Endodermal cell (in vitro differentiated cells): ENCODE results near the gene NOVA1. TPM values are rescaled to one million over a fixed set of nuclear protein-coding genes. Genes with fewer than 3 reads are reported as not detected.

ENCODE experiments used
- DNase-seq: peaks from one replicate; pipeline ENCODE4 v3.0.0-alpha.2; 2017
- H3K27ac ChIP-seq: 2 replicates; pipeline ENCODE4 v1.5.1; 2013; ENCODE audit warnings: mild to moderate bottlenecking, low read depth, low read length, moderate library complexity
- H3K27me3 ChIP-seq: 2 replicates; pipeline ENCODE4 v1.6.1; 2013; ENCODE audit warnings: mild to moderate bottlenecking, low read length, moderate library complexity; ENCODE audit not compliant: insufficient read depth, control insufficient read depth, poor library complexity, severe bottlenecking
- H3K36me3 ChIP-seq: 2 replicates; pipeline ENCODE4 v1.7.0; 2013; ENCODE audit warnings: mild to moderate bottlenecking, low read length, moderate library complexity; ENCODE audit not compliant: control insufficient read depth, insufficient read depth
- H3K4me1 ChIP-seq: one replicate; pipeline ENCODE4 v1.7.0; 2013; ENCODE audit warnings: low read length; ENCODE audit not compliant: control insufficient read depth, insufficient read depth
- H3K4me3 ChIP-seq: 2 replicates; pipeline ENCODE4 v1.5.1; 2013; ENCODE audit warnings: mild to moderate bottlenecking, low read length, moderate library complexity
- H3K9ac ChIP-seq: 2 replicates; pipeline ENCODE4 v1.6.1; 2013; ENCODE audit warnings: mild to moderate bottlenecking, low read length, moderate library complexity; ENCODE audit not compliant: poor library complexity, severe bottlenecking; ENCODE audit errors: extremely low read depth
- H3K9me3 ChIP-seq: 2 replicates; pipeline ENCODE4 v1.6.1; 2013; ENCODE audit warnings: mild to moderate bottlenecking, low read length, moderate library complexity; ENCODE audit not compliant: control insufficient read depth
- H3K27ac Mint-ChIP-seq: 2 replicates; pipeline ENCODE4 v1.8.0; 2020; ENCODE audit warnings: mixed read lengths
- H3K27me3 Mint-ChIP-seq: 2 replicates; pipeline ENCODE4 v1.8.0; 2021; ENCODE audit warnings: mild to moderate bottlenecking, mixed read lengths; ENCODE audit not compliant: insufficient read depth
- H3K36me3 Mint-ChIP-seq: 2 replicates; pipeline ENCODE4 v1.8.0; 2020; ENCODE audit warnings: low read depth, mixed read lengths
- H3K4me1 Mint-ChIP-seq: 2 replicates; pipeline ENCODE4 v1.8.0; 2020; ENCODE audit warnings: mixed read lengths
- H3K4me3 Mint-ChIP-seq: 2 replicates; pipeline ENCODE4 v1.8.0; 2020; ENCODE audit warnings: mild to moderate bottlenecking, moderate library complexity, mixed read lengths
- H3K9me3 Mint-ChIP-seq: 2 replicates; pipeline ENCODE4 v1.8.0; 2020; ENCODE audit warnings: mild to moderate bottlenecking, mixed read lengths
- WGBS, 2 experiments: methylation state at CpG; one replicate each; pipeline versions ENCODE4 v1.1.5 to v1.1.7; 2013; ENCODE audit warnings: missing lambda C conversion rate in 2 of 2, mixed read lengths in 1 of 2; ENCODE audit not compliant: insufficient coverage in 1 of 2, insufficient read length in 1 of 2; 5-methylcytosine and 5-hydroxymethylcytosine counted together
- total RNA-seq, 2 donors: library from RNA; stranded (reverse); fragmentation: NEBNext Ultra II Directional in 1 of 2; extraction: Animal tissue kit (Norgen Biotek cat#: 25700) in 1 of 2; gene quantifications; 2 replicates in 1 of 2; 3 replicates in 1 of 2; pipeline ENCODE4 v1.2.1, GENCODE V29; 2021
- TF ChIP-seq, protein P1 (sequence below): fragments of 200-600 bp; sonication (generic); conservative IDR thresholded peaks from 2 replicates; pipeline ENCODE4 v1.5.0; 2021; ENCODE audit warnings: antibody characterized with exemption, mild to moderate bottlenecking

NOVA1 gene
- total RNA-seq, 2 donors from 2014 or later, result 25.4 to 25.5 TPM

DNA sequence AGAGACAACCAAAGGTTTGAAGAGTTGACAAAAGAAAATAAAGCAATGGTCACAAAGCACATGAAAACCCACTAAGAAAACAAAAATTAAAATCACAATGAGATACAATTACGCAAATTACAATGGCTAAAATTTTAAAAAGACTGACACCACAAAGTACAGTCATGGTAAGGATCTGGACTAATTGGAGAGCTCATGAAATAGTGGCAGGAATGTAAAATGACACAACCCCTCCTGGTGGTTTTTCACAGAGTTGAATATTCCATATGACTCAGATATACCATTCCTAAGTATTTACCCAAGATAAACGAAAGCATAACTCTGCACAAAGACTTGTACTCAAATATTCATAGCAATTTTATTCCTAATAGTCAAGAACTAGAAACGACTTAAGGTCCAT lies 65.9 kb downstream of the NOVA1 start:
- WGBS, 2 experiments, result 88% methylated on average over 3 of the region's 3 CpGs; no CpG with 5 or more reads in 1 of the 2 experiments
- no peak for DNase-seq
- Histone ChIP-seq H3K9me3 (no peaks in the 10 kb centered on the region), H3K27me3 (no peaks in the 10 kb centered on the region), H3K9ac (no peak overlapping the region), H3K4me3 (no peak overlapping the region), H3K36me3 (no peaks in the 10 kb centered on the region), H3K27ac (no peak overlapping the region), H3K4me1 (no peaks in the 10 kb centered on the region)
- Mint-ChIP-seq H3K27ac (peak overlapping the region; percentile 39), H3K4me3 (no peak overlapping the region), H3K9me3 (no peaks in the 10 kb centered on the region), H3K36me3 (peaks cover 22% of the 10 kb centered on the region), H3K27me3 (no peaks in the 10 kb centered on the region), H3K4me1 (no peaks in the 10 kb centered on the region)
- TF ChIP-seq, protein P1, sequence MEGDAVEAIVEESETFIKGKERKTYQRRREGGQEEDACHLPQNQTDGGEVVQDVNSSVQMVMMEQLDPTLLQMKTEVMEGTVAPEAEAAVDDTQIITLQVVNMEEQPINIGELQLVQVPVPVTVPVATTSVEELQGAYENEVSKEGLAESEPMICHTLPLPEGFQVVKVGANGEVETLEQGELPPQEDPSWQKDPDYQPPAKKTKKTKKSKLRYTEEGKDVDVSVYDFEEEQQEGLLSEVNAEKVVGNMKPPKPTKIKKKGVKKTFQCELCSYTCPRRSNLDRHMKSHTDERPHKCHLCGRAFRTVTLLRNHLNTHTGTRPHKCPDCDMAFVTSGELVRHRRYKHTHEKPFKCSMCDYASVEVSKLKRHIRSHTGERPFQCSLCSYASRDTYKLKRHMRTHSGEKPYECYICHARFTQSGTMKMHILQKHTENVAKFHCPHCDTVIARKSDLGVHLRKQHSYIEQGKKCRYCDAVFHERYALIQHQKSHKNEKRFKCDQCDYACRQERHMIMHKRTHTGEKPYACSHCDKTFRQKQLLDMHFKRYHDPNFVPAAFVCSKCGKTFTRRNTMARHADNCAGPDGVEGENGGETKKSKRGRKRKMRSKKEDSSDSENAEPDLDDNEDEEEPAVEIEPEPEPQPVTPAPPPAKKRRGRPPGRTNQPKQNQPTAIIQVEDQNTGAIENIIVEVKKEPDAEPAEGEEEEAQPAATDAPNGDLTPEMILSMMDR, result peak; percentile 53

DNA sequence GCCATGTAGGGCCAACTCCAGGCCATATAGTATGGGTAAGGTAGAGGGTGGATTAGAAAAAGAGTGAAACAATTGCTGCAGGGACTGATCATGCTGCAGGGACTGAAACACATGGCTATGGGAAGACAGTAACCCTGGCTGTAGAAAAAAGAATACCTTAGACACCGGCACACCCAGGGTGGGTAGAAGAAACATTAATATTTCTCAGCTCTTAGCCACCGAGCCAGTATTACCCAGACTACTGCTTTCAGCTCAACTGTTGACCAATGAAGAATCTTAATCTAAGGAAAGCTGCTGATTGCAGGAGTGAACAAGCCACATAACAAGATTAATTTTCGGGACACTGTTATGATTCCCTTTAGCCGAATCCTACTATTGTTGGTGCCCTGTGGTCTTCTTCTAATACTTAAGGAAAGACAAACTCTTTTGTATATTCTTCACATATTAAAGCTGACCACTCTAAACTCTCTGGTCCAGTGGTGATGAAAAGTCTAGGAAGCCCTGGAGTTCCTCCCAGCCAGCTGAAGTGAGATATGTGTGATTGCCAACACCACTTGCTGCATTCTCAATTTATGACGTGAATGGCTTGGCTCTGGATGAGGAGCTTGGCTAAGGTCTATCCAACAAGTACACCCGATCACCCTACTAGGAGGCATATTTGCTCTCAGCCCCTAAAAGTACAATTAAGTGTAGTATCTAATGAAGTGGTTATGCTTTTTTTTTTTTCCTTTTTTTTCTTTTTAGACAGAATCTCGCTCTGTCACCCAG lies 69.2 kb downstream of the NOVA1 start:
- no peak overlapping the region for H3K4me3 ChIP-seq
- Mint-ChIP-seq H3K4me3 (no peak overlapping the region), H3K4me1 (no peaks in the 10 kb centered on the region), H3K9me3 (no peaks in the 10 kb centered on the region), H3K27me3 (no peaks in the 10 kb centered on the region), H3K27ac (no peak overlapping the region), H3K36me3 (peaks cover 22% of the 10 kb centered on the region)
- TF ChIP-seq, protein P1, result no peak
- no peaks in the 10 kb centered on the region for H3K9me3 ChIP-seq
- no peak overlapping the region for H3K27ac ChIP-seq
- WGBS, 2 experiments, result 94 to 100% methylated on average over 2 to 7 of the region's 7 CpGs
- no peaks in the 10 kb centered on the region for H3K4me1 ChIP-seq
- no peaks in the 10 kb centered on the region for H3K27me3 ChIP-seq
- H3K36me3 ChIP-seq, result no peaks in the 10 kb centered on the region
- DNase-seq, result no peak
- H3K9ac ChIP-seq, result no peak overlapping the region

DNA sequence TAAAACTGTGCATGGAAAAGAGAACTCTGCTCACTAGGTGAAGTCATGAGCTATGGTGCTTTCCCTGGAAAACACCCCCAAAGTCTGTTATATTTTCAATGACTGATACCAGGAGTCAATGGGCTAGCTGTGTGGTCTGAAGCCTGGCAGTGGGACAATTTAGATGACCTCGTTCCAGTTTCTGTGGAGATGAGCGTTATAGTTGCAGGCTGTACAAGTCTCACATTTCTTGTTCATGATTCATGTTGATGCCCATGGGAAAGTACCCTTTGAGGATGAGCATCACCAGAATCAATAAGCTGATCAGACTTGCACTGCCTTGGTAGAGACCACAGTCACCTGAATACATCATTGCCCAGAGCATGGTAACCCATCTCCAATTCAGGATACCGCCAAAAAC lies 70.7 kb downstream of the NOVA1 start:
- Histone ChIP-seq H3K36me3 (no peaks in the 10 kb centered on the region), H3K4me3 (no peak overlapping the region), H3K27me3 (no peaks in the 10 kb centered on the region), H3K9me3 (no peaks in the 10 kb centered on the region), H3K4me1 (no peaks in the 10 kb centered on the region), H3K27ac (no peak overlapping the region), H3K9ac (no peak overlapping the region)
- Mint-ChIP-seq H3K27me3 (no peaks in the 10 kb centered on the region), H3K9me3 (no peaks in the 10 kb centered on the region), H3K27ac (no peak overlapping the region), H3K4me1 (peaks cover 12% of the 10 kb centered on the region), H3K4me3 (no peak overlapping the region), H3K36me3 (peaks cover 22% of the 10 kb centered on the region)
- TF ChIP-seq, protein P1, result no peak
- DNase-seq, result no peak
- 93% methylated on average over 2 to 3 of the region's 3 CpGs for WGBS, 2 experiments
